Measurements from ENCODE around the gene GCNT2. TPM values are rescaled to one million over a fixed set of nuclear protein-coding genes. Genes with fewer than 3 reads are reported as not detected.

The GCNT2 gene
- total RNA-seq, 2 experiments from 2014 or later: 4.8 to 6.9 TPM

- ATAC-seq (no peak), DNase-seq (no peak)
- Mint-ChIP-seq H3K36me3 (ENCODE audit: low read depth) (peaks cover 37% of the 10 kb centered on the region), H3K4me1 (ENCODE audit: low read depth) (peaks cover 61% of the 10 kb centered on the region), H3K9me3 (ENCODE audit: insufficient read depth) (no peaks in the 10 kb centered on the region), H3K4me3 (peak overlapping the region; percentile 19), H3K27me3 (ENCODE audit: low read depth) (no peaks in the 10 kb centered on the region), H3K27ac (no peak overlapping the region)
- ChIA-PET CTCF (no interaction called here), POLR2A (no interaction called here)
Observed at GRCh38 chr6:10532392-10532791, 11.2 kb downstream of the GCNT2 start.

- Mint-ChIP-seq H3K9me3 (ENCODE audit: insufficient read depth) (no peaks in the 10 kb centered on the region), H3K27me3 (ENCODE audit: low read depth) (no peaks in the 10 kb centered on the region), H3K27ac (no peak overlapping the region), H3K36me3 (ENCODE audit: low read depth) (peaks cover 37% of the 10 kb centered on the region), H3K4me3 (peak overlapping the region; percentile 52), H3K4me1 (ENCODE audit: low read depth) (peaks cover 50% of the 10 kb centered on the region)
- ATAC-seq (peak; percentile 29), DNase-seq (no peak)
- ChIA-PET CTCF (interaction anchor here (0.9 kb wide), 1 partner anchor 24 kb away, joined by 3 read pairs; no protein-coding TSS in a partner anchor), POLR2A (no interaction called here)
Observed at GRCh38 chr6:10534419-10534762, 13.2 kb downstream of the GCNT2 start.

- ATAC-seq (no peak), DNase-seq (no peak)
- no peaks in the 10 kb centered on the region for H3K27me3 Mint-ChIP-seq (ENCODE audit: low read depth)
- no peak overlapping the region for H3K4me3 Mint-ChIP-seq
- H3K9me3 Mint-ChIP-seq (ENCODE audit: insufficient read depth): no peaks in the 10 kb centered on the region
- H3K4me1 Mint-ChIP-seq (ENCODE audit: low read depth): peaks cover 43% of the 10 kb centered on the region
- H3K27ac Mint-ChIP-seq: no peak overlapping the region
- CTCF ChIA-PET: interaction anchor here (0.9 kb wide), 1 partner anchor 25 kb away, joined by 3 read pairs; no protein-coding TSS in a partner anchor
- POLR2A ChIA-PET: no interaction called here
- H3K36me3 Mint-ChIP-seq (ENCODE audit: low read depth): peaks cover 32% of the 10 kb centered on the region
Observed at GRCh38 chr6:10535193-10535592, 14.0 kb downstream of the GCNT2 start.

- POLR2A ChIA-PET: no interaction called here
- ATAC-seq (no peak), DNase-seq (no peak)
- H3K36me3 Mint-ChIP-seq (ENCODE audit: low read depth): peaks cover 23% of the 10 kb centered on the region
- no peaks in the 10 kb centered on the region for H3K9me3 Mint-ChIP-seq (ENCODE audit: insufficient read depth)
- no peak overlapping the region for H3K4me3 Mint-ChIP-seq
- no peaks in the 10 kb centered on the region for H3K27me3 Mint-ChIP-seq (ENCODE audit: low read depth)
- H3K27ac Mint-ChIP-seq: no peak overlapping the region
- CTCF ChIA-PET: no interaction called here
- peaks cover 21% of the 10 kb centered on the region for H3K4me1 Mint-ChIP-seq (ENCODE audit: low read depth)
Observed at GRCh38 chr6:10537726-10538125, 16.6 kb downstream of the GCNT2 start.

- H3K9me3 Mint-ChIP-seq (ENCODE audit: insufficient read depth): no peaks in the 10 kb centered on the region
- no peak for ATAC-seq
- no peaks in the 10 kb centered on the region for H3K27me3 Mint-ChIP-seq (ENCODE audit: low read depth)
- ChIA-PET CTCF (no interaction called here), POLR2A (no interaction called here)
- H3K27ac Mint-ChIP-seq: no peak overlapping the region
- peaks cover 3% of the 10 kb centered on the region for H3K4me1 Mint-ChIP-seq (ENCODE audit: low read depth)
- no peak for DNase-seq
- H3K36me3 Mint-ChIP-seq (ENCODE audit: low read depth): peaks cover 21% of the 10 kb centered on the region
- H3K4me3 Mint-ChIP-seq: no peak overlapping the region
Observed at GRCh38 chr6:10540073-10540746, 19.1 kb downstream of the GCNT2 start.

- no peak overlapping the region for H3K4me3 Mint-ChIP-seq
Observed at GRCh38 chr6:10541591-10541990, 20.4 kb downstream of the GCNT2 start.

GRCh38 chr6:10542213-10542612, 21.1 kb downstream of the GCNT2 start:
- no peak overlapping the region for H3K4me3 Mint-ChIP-seq
- ChIA-PET CTCF (no interaction called here), POLR2A (no interaction called here)
- no peaks in the 10 kb centered on the region for H3K27me3 Mint-ChIP-seq (ENCODE audit: low read depth)
- ATAC-seq: no peak
- peaks cover 11% of the 10 kb centered on the region for H3K36me3 Mint-ChIP-seq (ENCODE audit: low read depth)
- H3K4me1 Mint-ChIP-seq (ENCODE audit: low read depth): no peaks in the 10 kb centered on the region
- no peak overlapping the region for H3K27ac Mint-ChIP-seq
- no peak for DNase-seq
- no peaks in the 10 kb centered on the region for H3K9me3 Mint-ChIP-seq (ENCODE audit: insufficient read depth)

More at GRCh38 chr6:10541591-10541990, 20.4 kb downstream of the GCNT2 start:
- H3K27me3 Mint-ChIP-seq (ENCODE audit: low read depth): no peaks in the 10 kb centered on the region
- DNase-seq: no peak
- ChIA-PET CTCF (no interaction called here), POLR2A (no interaction called here)
- no peak overlapping the region for H3K27ac Mint-ChIP-seq
- peaks cover 14% of the 10 kb centered on the region for H3K36me3 Mint-ChIP-seq (ENCODE audit: low read depth)
- H3K4me1 Mint-ChIP-seq (ENCODE audit: low read depth): no peaks in the 10 kb centered on the region
- H3K9me3 Mint-ChIP-seq (ENCODE audit: insufficient read depth): no peaks in the 10 kb centered on the region
- ATAC-seq: no peak

GRCh38 chr6:10543488-10543887, 22.3 kb downstream of the GCNT2 start:
- Mint-ChIP-seq H3K27ac (no peak overlapping the region), H3K27me3 (ENCODE audit: low read depth) (no peaks in the 10 kb centered on the region), H3K36me3 (ENCODE audit: low read depth) (peaks cover 11% of the 10 kb centered on the region), H3K9me3 (ENCODE audit: insufficient read depth) (no peaks in the 10 kb centered on the region), H3K4me1 (ENCODE audit: low read depth) (no peaks in the 10 kb centered on the region), H3K4me3 (no peak overlapping the region)
- ChIA-PET CTCF (no interaction called here), POLR2A (no interaction called here)
- no peak for ATAC-seq
- DNase-seq: no peak

GRCh38 chr6:10545482-10545881, 24.3 kb downstream of the GCNT2 start:
- H3K36me3 Mint-ChIP-seq (ENCODE audit: low read depth): peaks cover 9% of the 10 kb centered on the region
- H3K9me3 Mint-ChIP-seq (ENCODE audit: insufficient read depth): no peaks in the 10 kb centered on the region
- H3K27me3 Mint-ChIP-seq (ENCODE audit: low read depth): no peaks in the 10 kb centered on the region
- ATAC-seq: no peak
- H3K4me1 Mint-ChIP-seq (ENCODE audit: low read depth): no peaks in the 10 kb centered on the region
- POLR2A ChIA-PET: no interaction called here
- CTCF ChIA-PET: interaction anchor here (1.0 kb wide), 2 partner anchors 16 to 67 kb away, joined by 3 read pairs; no protein-coding TSS in a partner anchor
- no peak for DNase-seq
- no peak overlapping the region for H3K27ac Mint-ChIP-seq
- H3K4me3 Mint-ChIP-seq: no peak overlapping the region

- no peak for ATAC-seq
- Mint-ChIP-seq H3K4me3 (no peak overlapping the region), H3K27me3 (ENCODE audit: low read depth) (no peaks in the 10 kb centered on the region), H3K36me3 (ENCODE audit: low read depth) (no peaks in the 10 kb centered on the region), H3K27ac (no peak overlapping the region), H3K9me3 (ENCODE audit: insufficient read depth) (no peaks in the 10 kb centered on the region), H3K4me1 (ENCODE audit: low read depth) (no peaks in the 10 kb centered on the region)
- ChIA-PET POLR2A (no interaction called here), CTCF (no interaction called here)
- DNase-seq: no peak
Observed at GRCh38 chr6:10547809-10548208, 26.7 kb downstream of the GCNT2 start.

GRCh38 chr6:10550764-10551163, 29.6 kb downstream of the GCNT2 start:
- no peak overlapping the region for H3K4me3 Mint-ChIP-seq
- ChIA-PET CTCF (no interaction called here), POLR2A (no interaction called here)
- H3K9me3 Mint-ChIP-seq (ENCODE audit: insufficient read depth): no peaks in the 10 kb centered on the region
- no peak for ATAC-seq
- H3K27me3 Mint-ChIP-seq (ENCODE audit: low read depth): no peaks in the 10 kb centered on the region
- H3K27ac Mint-ChIP-seq: no peak overlapping the region
- DNase-seq: no peak
- peaks cover 1% of the 10 kb centered on the region for H3K36me3 Mint-ChIP-seq (ENCODE audit: low read depth)
- no peaks in the 10 kb centered on the region for H3K4me1 Mint-ChIP-seq (ENCODE audit: low read depth)

GRCh38 chr6:10552270-10552810, 31.2 kb downstream of the GCNT2 start:
- no peak overlapping the region for H3K27ac Mint-ChIP-seq

GRCh38 chr6:10553871-10554270, 32.7 kb downstream of the GCNT2 start:
- DNase-seq (no peak), ATAC-seq (no peak)
- Mint-ChIP-seq H3K9me3 (ENCODE audit: insufficient read depth) (no peaks in the 10 kb centered on the region), H3K27ac (no peak overlapping the region), H3K4me3 (no peak overlapping the region), H3K27me3 (ENCODE audit: low read depth) (no peaks in the 10 kb centered on the region), H3K4me1 (ENCODE audit: low read depth) (no peaks in the 10 kb centered on the region), H3K36me3 (ENCODE audit: low read depth) (peaks cover 1% of the 10 kb centered on the region)
- ChIA-PET CTCF (no interaction called here), POLR2A (no interaction called here)

More at GRCh38 chr6:10552270-10552810, 31.2 kb downstream of the GCNT2 start:
- H3K27me3 Mint-ChIP-seq (ENCODE audit: low read depth): no peaks in the 10 kb centered on the region
- H3K4me3 Mint-ChIP-seq: no peak overlapping the region
- peaks cover 1% of the 10 kb centered on the region for H3K36me3 Mint-ChIP-seq (ENCODE audit: low read depth)
- ChIA-PET CTCF (no interaction called here), POLR2A (no interaction called here)
- no peaks in the 10 kb centered on the region for H3K4me1 Mint-ChIP-seq (ENCODE audit: low read depth)
- H3K9me3 Mint-ChIP-seq (ENCODE audit: insufficient read depth): no peaks in the 10 kb centered on the region
- ATAC-seq (no peak), DNase-seq (no peak)

All from activated CD8-positive, alpha-beta T cell treated with anti-CD3 and anti-CD28 coated beads, Interleukin-2, amount 10 ng/mL, durations not matched to agents 7 days and 5 days (primary cell).